PC-9 (cell line): Measurements from ENCODE around the gene RCC1.

Source experiments
- CTCF ChIP-seq: fragments of 200-600 bp; sonication (generic); conservative IDR thresholded peaks from 2 replicates; pipeline ENCODE4 v1.6.1; 2017; ENCODE audit warnings: mixed run types, antibody characterized with exemption, mild to moderate bottlenecking, moderate library complexity
- EZH2 ChIP-seq: fragments of 200-600 bp; sonication (generic); IDR thresholded peaks from 2 replicates; pipeline ENCODE4 v1.8.0; 2017; ENCODE audit warnings: antibody characterized with exemption, low read depth

- no peak for TF ChIP-seq CTCF
- no peak for TF ChIP-seq EZH2
Observed at GRCh38 chr1:28516518-28516956, 10.7 kb downstream of the RCC1 start.
